ENCODE data around the gene IRF3.

- TF ChIP-seq CTCF (IDR thresholded peaks at IDR 0.05; ENCODE audit: insufficient read depth, low read length, poor library complexity, severe bottlenecking) (no peak), EZH2phosphoT487 (conservative IDR thresholded peaks at IDR 0.05; ENCODE audit: low read length) (no peak)
Observed at GRCh38 chr19:49676136-49676783, 10.6 kb upstream of the IRF3 start.
